ENCODE results near the gene SLC36A3.
"Not testable (repeated sequence)": the region's sequence is repeated elsewhere in the genome, so short reads cannot be mapped to it uniquely, and the experiment has no call there.

Gene SLC36A3

GRCh38 chr5:151258816-151259215 is 44.8 kb downstream of the SLC36A3 start:
- no peak for DNase-seq

GRCh38 chr5:151258201-151258611 is 45.4 kb downstream of the SLC36A3 start:
- no peak for DNase-seq

GRCh38 chr5:151257731-151258181 is 45.8 kb downstream of the SLC36A3 start:
- DNase-seq, result no peak

- no peak for DNase-seq
Measured at GRCh38 chr5:151255621-151256286, 47.8 kb downstream of the SLC36A3 start.

GRCh38 chr5:151254990-151255389 is 48.6 kb downstream of the SLC36A3 start:
- DNase-seq, result not testable (repeated sequence)

GRCh38 chr5:151254556-151254955 is 49.0 kb downstream of the SLC36A3 start:
- no peak for DNase-seq

- no peak for DNase-seq
Measured at GRCh38 chr5:151253605-151253950, 50.0 kb downstream of the SLC36A3 start.

- peak; percentile 95 for DNase-seq
Measured at GRCh38 chr5:151252762-151253604, 50.6 kb downstream of the SLC36A3 start, which contains the start of gene GM2A. Gene GM2A, plus strand, starts transcription at chr5:151253185. Its CDS starts 32 bp downstream, at chr5:151253217.

GRCh38 chr5:151251621-151252020 is 51.9 kb downstream of the SLC36A3 start:
- no peak for DNase-seq

- no peak for DNase-seq
Measured at GRCh38 chr5:151251001-151251551, 52.5 kb downstream of the SLC36A3 start.

- no peak for DNase-seq
Measured at GRCh38 chr5:151250346-151251000, 53.1 kb downstream of the SLC36A3 start.

- DNase-seq, result no peak
Measured at GRCh38 chr5:151249281-151249680, 54.3 kb downstream of the SLC36A3 start.

GRCh38 chr5:151248651-151249050 is 54.9 kb downstream of the SLC36A3 start:
- no peak for DNase-seq

- no peak for DNase-seq
Measured at GRCh38 chr5:151245680-151246219, 57.8 kb downstream of the SLC36A3 start.

- DNase-seq, result no peak
Measured at GRCh38 chr5:151244206-151244605, 59.4 kb downstream of the SLC36A3 start.

- DNase-seq, result no peak
Measured at GRCh38 chr5:151243564-151243963, 60.0 kb downstream of the SLC36A3 start.

GRCh38 chr5:151243127-151243526 is 60.4 kb downstream of the SLC36A3 start:
- DNase-seq, result no peak

- DNase-seq, result no peak
Measured at GRCh38 chr5:151240924-151241635, 62.5 kb downstream of the SLC36A3 start.

- not testable (repeated sequence) for DNase-seq
Measured at GRCh38 chr5:151240268-151240835, 63.2 kb downstream of the SLC36A3 start.

GRCh38 chr5:151239237-151239861 is 64.2 kb downstream of the SLC36A3 start:
- DNase-seq, result no peak

GRCh38 chr5:151238303-151238741 is 65.2 kb downstream of the SLC36A3 start:
- no peak for DNase-seq
